B cell (primary cell): ENCODE measurements around the gene VSIG2. TPM values are rescaled to one million over a fixed set of nuclear protein-coding genes. Genes with fewer than 3 reads are reported as not detected.

Experiments used
- ATAC-seq: fragments of 200-7000 bp; cut with Tn5 transposase; one replicate; pipeline ENCODE4 v1.10.0; 2021; ENCODE audit warnings: low read depth, mild to moderate bottlenecking, moderate number of reproducible peaks, moderate library complexity
- CTCF ChIA-PET: fragments of 350-600 bp; sonication (Branson Sonifier 250); formaldehyde crosslinking; loops from one replicate; lab custom pipeline; 2021; ENCODE audit warnings: antibody characterized with exemption, inconsistent platforms; lab: Charles Lee
- POLR2A ChIA-PET: fragments of 350-600 bp; sonication (Branson Sonifier 250); formaldehyde crosslinking; loops from one replicate; lab custom pipeline; 2021; ENCODE audit warnings: antibody characterized with exemption; lab: Charles Lee
- DNase-seq: peaks from one replicate; pipeline ENCODE4 v3.0.0; 2013
- H2AFZ ChIP-seq: 2 replicates; pipeline ENCODE4 v1.6.1; 2012; ENCODE audit warnings: mild to moderate bottlenecking, low read depth, low read length; ENCODE audit not compliant: insufficient read depth, poor library complexity, severe bottlenecking
- H3K27ac ChIP-seq, 2 donors: 1 replicate in 1 of 2; 2 replicates in 1 of 2; pipeline ENCODE4 v1.5.1; 2012 to 2013; ENCODE audit warnings: low read length in 2 of 2, mild to moderate bottlenecking in 2 of 2, moderate library complexity in 1 of 2
- H3K27me3 ChIP-seq, 4 experiments: fragments of 200-600 bp in 1 of 4; sonication (generic) in 1 of 4; replicated peaks in 1 of 4; 1 replicate in 2 of 4; 2 replicates in 2 of 4; pipeline versions ENCODE4 v1.6.1 to v1.7.0; 2013 to 2016; ENCODE audit warnings: low read length in 3 of 4, mild to moderate bottlenecking in 2 of 4, mixed read lengths in 1 of 4, moderate library complexity in 1 of 4; ENCODE audit not compliant: insufficient read depth in 4 of 4, control insufficient read depth in 3 of 4; ENCODE audit errors: control extremely low read depth in 1 of 4
- H3K36me3 ChIP-seq, 2 experiments: replicated peaks in 1 of 2; 1 replicate in 1 of 2; 2 replicates in 1 of 2; pipeline versions ENCODE4 v1.6.1 to v1.7.1; 2013; ENCODE audit warnings: low read length in 1 of 2; ENCODE audit not compliant: insufficient read depth in 2 of 2, control insufficient read depth in 1 of 2; ENCODE audit errors: control extremely low read depth in 1 of 2, extremely low read depth in 1 of 2
- H3K4me1 ChIP-seq, 2 donors: fragments of 200-600 bp in 1 of 2; sonication (generic) in 1 of 2; 1 replicate in 1 of 2; 2 replicates in 1 of 2; pipeline versions ENCODE4 v1.5.1 to v1.6.1; 2013 to 2017; ENCODE audit warnings: low read length in 2 of 2; ENCODE audit not compliant: control insufficient read depth in 2 of 2, insufficient read depth in 2 of 2
- H3K4me2 ChIP-seq: replicated peaks from 2 replicates; pipeline ENCODE3; 2012; ENCODE audit warnings: mild to moderate bottlenecking, low read depth, low read length; ENCODE audit not compliant: poor library complexity, severe bottlenecking
- H3K4me3 ChIP-seq, 5 experiments: fragments of 200-600 bp in 1 of 5; sonication (generic) in 1 of 5; 1 replicate in 3 of 5; 2 replicates in 2 of 5; pipeline versions ENCODE4 v1.5.1 to v1.7.0; 2011 to 2016; ENCODE audit warnings: low read length in 4 of 5, mild to moderate bottlenecking in 4 of 5, low read depth in 2 of 5, control low read depth in 1 of 5, moderate library complexity in 1 of 5; ENCODE audit not compliant: insufficient read depth in 1 of 5; ENCODE audit errors: control extremely low read depth in 1 of 5, extremely low read depth in 1 of 5
- H3K79me2 ChIP-seq: fragments of 200-600 bp; sonication (generic); one replicate; pipeline ENCODE4 v1.6.0; 2016; ENCODE audit warnings: low read length; ENCODE audit not compliant: control insufficient read depth, insufficient read depth
- H3K9ac ChIP-seq: fragments of 200-600 bp; sonication (generic); 2 replicates; pipeline ENCODE4 v1.6.1; 2017; ENCODE audit warnings: mild to moderate bottlenecking, low read length, moderate library complexity
- H3K9me3 ChIP-seq, 3 donors: one replicate each; pipeline versions ENCODE4 v1.6.1 to v1.7.1; 2013; ENCODE audit warnings: low read length in 2 of 3; ENCODE audit not compliant: control insufficient read depth in 2 of 3, insufficient read depth in 1 of 3; ENCODE audit errors: control extremely low read depth in 1 of 3
- H4K20me1 ChIP-seq: 2 replicates; pipeline ENCODE4 v1.6.0; 2012; ENCODE audit warnings: mild to moderate bottlenecking, low read length; ENCODE audit not compliant: insufficient read depth, control insufficient read depth, poor library complexity, severe bottlenecking
- H3K27ac Mint-ChIP-seq: one replicate; pipeline ENCODE4 v1.8.0; 2021; ENCODE audit warnings: mixed read lengths
- H3K27me3 Mint-ChIP-seq: one replicate; pipeline ENCODE4 v1.8.0; 2021; ENCODE audit warnings: mixed read lengths
- H3K4me1 Mint-ChIP-seq: one replicate; pipeline ENCODE4 v1.8.0; 2021; ENCODE audit warnings: mixed read lengths
- H3K4me3 Mint-ChIP-seq: one replicate; pipeline ENCODE4 v1.8.0; 2021; ENCODE audit warnings: mixed read lengths
- H3K9me3 Mint-ChIP-seq: one replicate; pipeline ENCODE4 v1.8.0; 2022; ENCODE audit warnings: mixed read lengths; ENCODE audit not compliant: insufficient read depth
- CTCF ChIP-seq: fragments of 200-600 bp; IDR thresholded peaks from one replicate; pipeline ENCODE4 v1.8.0; 2022; ENCODE audit warnings: antibody characterized with exemption, mild to moderate bottlenecking
- EZH2 ChIP-seq: IDR thresholded peaks from 2 replicates; pipeline ENCODE4 v1.6.1; 2012; ENCODE audit warnings: borderline replicate concordance, low read depth, mild to moderate bottlenecking, moderate library complexity, low read length; ENCODE audit not compliant: insufficient read depth, poor library complexity, severe bottlenecking
- WGBS: methylation state at CpG from one replicate; pipeline ENCODE4 v1.1.5; 2013; ENCODE audit warnings: missing lambda C conversion rate; ENCODE audit not compliant: insufficient coverage; 5-methylcytosine and 5-hydroxymethylcytosine counted together
- intact Hi-C: fragments of 100-400 bp; cut with micrococcal nuclease; formaldehyde crosslinking; loops from one replicate; pipeline ENCODE4 v1.10.0; 2022
- polyA plus RNA-seq: library from polyadenylated mRNA; depleted of rRNA; stranded (reverse); fragments of >200 nt; gene quantifications from 2 replicates; pipeline ENCODE4 v1.2.3, GENCODE V29; 2012
- total RNA-seq, 2 donors: library from RNA; stranded (reverse); fragments of 120-200 nt in 1 of 2; gene quantifications; 1 replicate in 1 of 2; 2 replicates in 1 of 2; pipeline versions ENCODE4 v1.2.3 to v1.2.4, GENCODE V29; 2013 to 2022

VSIG2 gene
- total and polyA plus RNA-seq, 2 donors (not counting 1 experiment from before 2014, with no cell fraction given) = not detected

- Mint-ChIP-seq H3K4me3 (peak within 1 kb of the TSS; percentile 94), H3K4me1 (peaks cover 22% of the 10 kb centered on the region), H3K27ac (peak within 1 kb of the TSS; percentile 93), H3K27me3 (no peaks in the 10 kb centered on the region), H3K9me3 (no peaks in the 10 kb centered on the region)
- H3K4me2 ChIP-seq = peak within 1 kb of the TSS; percentile 93
- no peaks in the 10 kb centered on the region for H3K36me3 ChIP-seq
- H3K27me3 ChIP-seq = no peaks in the 10 kb centered on the region
- H2AFZ ChIP-seq = peak within 1 kb of the TSS; percentile 99
- CTCF ChIA-PET = interaction anchor here (1.0 to 12.5 kb wide), 12 partner anchors 10 to 156 kb away, joined by 3 to 177 read pairs (median 4); partner anchors contain the start of genes ESAM, SIAE and SPA17
- POLR2A ChIA-PET = interaction anchor here (0.9 to 1.8 kb wide), 6 partner anchors 38 to 178 kb away, joined by 3 to 8 read pairs (median 4); partner anchors contain the start of genes SIAE, SPA17 and TBRG1
- ATAC-seq (peak; percentile 84), DNase-seq (peak; percentile 89)
- peak within 1 kb of the TSS; percentile 97 for H3K9ac ChIP-seq
- peaks cover 40% of the 10 kb centered on the region for H3K79me2 ChIP-seq
- H3K4me1 ChIP-seq = peaks cover 15 to 17% of the 10 kb centered on the region in 2 donors
- peak within 1 kb of the TSS; percentile 96 to 99 for H3K27ac ChIP-seq
- peaks cover 9% of the 10 kb centered on the region for H4K20me1 ChIP-seq
- WGBS = under 1% methylated on average over 41 of the region's 62 CpGs
- H3K9me3 ChIP-seq = no peaks in the 10 kb centered on the region
- peak within 1 kb of the TSS; percentile 57 to 95 (median 91) for H3K4me3 ChIP-seq
- intact Hi-C loops = loop anchor here (1.0 to 5.0 kb wide), 9 partner anchors 37 to 1088 kb away; partner anchors contain the start of genes NRGN, ROBO3, SIAE and SPA17
- TF ChIP-seq CTCF (peak; percentile 2), EZH2 (no peak)
Observed at GRCh38 chr11:124800226-124800929, 48.3 kb upstream of the VSIG2 start, which contains the start of gene MSANTD2. Gene MSANTD2, minus strand, starts transcription at chr11:124800406. Its CDS starts 26 bp downstream, at chr11:124800380.
